K562 (cell line): Measurements from ENCODE around the gene GPC3. TPM values are rescaled to one million over a fixed set of nuclear protein-coding genes. Genes with fewer than 3 reads are reported as not detected.

ENCODE experiments used
- polyA plus RNA-seq, 8 experiments: library from polyadenylated mRNA; depleted of rRNA in 4 of 8; stranded (reverse) in 5 of 8; unstranded in 3 of 8; fragments of >200 nt; fragmentation: Nextera tagmentation in 2 of 8; fragmentation: Illumina TruSeq in 1 of 8; extraction: Ambion mirVana in 2 of 8; extraction: Trizol in 1 of 8; gene quantifications; 2 replicates each; pipeline versions ENCODE4 v1.2.1 to v1.2.3, GENCODE V29; 2011 to 2014; ENCODE audit warnings: inconsistent platforms in 1 of 8, missing spikeins in 1 of 8
- total RNA-seq, 7 experiments: library from RNA; depleted of rRNA in 6 of 7; stranded (reverse); fragments of >200 nt in 6 of 7; fragmentation: Illumina TruSeq in 2 of 7; extraction: Trizol in 2 of 7; gene quantifications; 2 replicates each; pipeline versions ENCODE4 v1.2.1 to v1.2.3, GENCODE V29; 2011 to 2021; ENCODE audit warnings: low replicate concordance in 1 of 7
- TF ChIP-seq, protein P1 (sequence below), 2 experiments: fragments of 450-650 bp in 1 of 2; sonication (generic) in 1 of 2; formaldehyde crosslinking in 1 of 2; IDR thresholded peaks; 2 replicates each; pipeline versions ENCODE4 v1.7.1 to v1.9.0; 2016 to 2022; ENCODE audit warnings: inconsistent platforms in 1 of 2, mild to moderate bottlenecking in 1 of 2, missing genetic modification reagents in 1 of 2
- TF ChIP-seq, protein P2 (sequence below): IDR thresholded peaks from 2 replicates; pipeline ENCODE4 v1.6.1; 2011; ENCODE audit warnings: borderline replicate concordance, low read depth, mild to moderate bottlenecking, moderate library complexity, low read length; ENCODE audit not compliant: insufficient read depth, poor library complexity, severe bottlenecking

GPC3 gene
- total and polyA plus RNA-seq, 9 of the 15 experiments (the other 6 are each of a cell fraction or from before 2014, with no cell fraction given): 0.42 TPM; not detected in 8

DNA sequence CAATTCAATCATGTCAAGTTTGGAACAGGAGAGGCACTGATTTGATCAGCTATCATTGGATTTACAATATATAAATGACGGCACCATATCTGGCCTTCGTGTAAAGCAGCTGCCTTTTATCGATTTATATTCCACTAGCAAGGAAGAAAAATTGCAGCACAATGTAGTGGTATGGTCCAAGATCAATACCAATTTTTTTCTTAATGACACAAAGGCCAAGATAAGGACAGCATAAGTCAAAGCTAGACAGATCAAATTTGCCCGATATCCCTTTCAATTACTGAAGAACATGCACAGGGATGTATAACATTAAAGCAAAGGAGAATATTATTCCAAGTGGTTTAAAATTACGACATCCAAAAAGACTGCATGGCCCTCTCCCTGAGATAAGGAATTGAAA, 167.4 kb downstream of the GPC3 start (continued):
- TF ChIP-seq, protein P1, sequence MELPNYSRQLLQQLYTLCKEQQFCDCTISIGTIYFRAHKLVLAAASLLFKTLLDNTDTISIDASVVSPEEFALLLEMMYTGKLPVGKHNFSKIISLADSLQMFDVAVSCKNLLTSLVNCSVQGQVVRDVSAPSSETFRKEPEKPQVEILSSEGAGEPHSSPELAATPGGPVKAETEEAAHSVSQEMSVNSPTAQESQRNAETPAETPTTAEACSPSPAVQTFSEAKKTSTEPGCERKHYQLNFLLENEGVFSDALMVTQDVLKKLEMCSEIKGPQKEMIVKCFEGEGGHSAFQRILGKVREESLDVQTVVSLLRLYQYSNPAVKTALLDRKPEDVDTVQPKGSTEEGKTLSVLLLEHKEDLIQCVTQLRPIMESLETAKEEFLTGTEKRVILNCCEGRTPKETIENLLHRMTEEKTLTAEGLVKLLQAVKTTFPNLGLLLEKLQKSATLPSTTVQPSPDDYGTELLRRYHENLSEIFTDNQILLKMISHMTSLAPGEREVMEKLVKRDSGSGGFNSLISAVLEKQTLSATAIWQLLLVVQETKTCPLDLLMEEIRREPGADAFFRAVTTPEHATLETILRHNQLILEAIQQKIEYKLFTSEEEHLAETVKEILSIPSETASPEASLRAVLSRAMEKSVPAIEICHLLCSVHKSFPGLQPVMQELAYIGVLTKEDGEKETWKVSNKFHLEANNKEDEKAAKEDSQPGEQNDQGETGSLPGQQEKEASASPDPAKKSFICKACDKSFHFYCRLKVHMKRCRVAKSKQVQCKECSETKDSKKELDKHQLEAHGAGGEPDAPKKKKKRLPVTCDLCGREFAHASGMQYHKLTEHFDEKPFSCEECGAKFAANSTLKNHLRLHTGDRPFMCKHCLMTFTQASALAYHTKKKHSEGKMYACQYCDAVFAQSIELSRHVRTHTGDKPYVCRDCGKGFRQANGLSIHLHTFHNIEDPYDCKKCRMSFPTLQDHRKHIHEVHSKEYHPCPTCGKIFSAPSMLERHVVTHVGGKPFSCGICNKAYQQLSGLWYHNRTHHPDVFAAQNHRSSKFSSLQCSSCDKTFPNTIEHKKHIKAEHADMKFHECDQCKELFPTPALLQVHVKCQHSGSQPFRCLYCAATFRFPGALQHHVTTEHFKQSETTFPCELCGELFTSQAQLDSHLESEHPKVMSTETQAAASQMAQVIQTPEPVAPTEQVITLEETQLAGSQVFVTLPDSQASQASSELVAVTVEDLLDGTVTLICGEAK (IDR thresholded peaks at IDR 0.05): no peak
- TF ChIP-seq, protein P1 (CRISPR knock-in tag; IDR thresholded peaks at IDR 0.05): no peak
- TF ChIP-seq, protein P2, sequence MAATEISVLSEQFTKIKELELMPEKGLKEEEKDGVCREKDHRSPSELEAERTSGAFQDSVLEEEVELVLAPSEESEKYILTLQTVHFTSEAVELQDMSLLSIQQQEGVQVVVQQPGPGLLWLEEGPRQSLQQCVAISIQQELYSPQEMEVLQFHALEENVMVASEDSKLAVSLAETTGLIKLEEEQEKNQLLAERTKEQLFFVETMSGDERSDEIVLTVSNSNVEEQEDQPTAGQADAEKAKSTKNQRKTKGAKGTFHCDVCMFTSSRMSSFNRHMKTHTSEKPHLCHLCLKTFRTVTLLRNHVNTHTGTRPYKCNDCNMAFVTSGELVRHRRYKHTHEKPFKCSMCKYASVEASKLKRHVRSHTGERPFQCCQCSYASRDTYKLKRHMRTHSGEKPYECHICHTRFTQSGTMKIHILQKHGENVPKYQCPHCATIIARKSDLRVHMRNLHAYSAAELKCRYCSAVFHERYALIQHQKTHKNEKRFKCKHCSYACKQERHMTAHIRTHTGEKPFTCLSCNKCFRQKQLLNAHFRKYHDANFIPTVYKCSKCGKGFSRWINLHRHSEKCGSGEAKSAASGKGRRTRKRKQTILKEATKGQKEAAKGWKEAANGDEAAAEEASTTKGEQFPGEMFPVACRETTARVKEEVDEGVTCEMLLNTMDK: no peak
